A549 treated with AZD2906 at 1 μM for 4 hours (cell line): ENCODE data around the gene RPTOR. TPM values are rescaled to one million over a fixed set of nuclear protein-coding genes. Genes with fewer than 3 reads are reported as not detected.

ENCODE experiments used
- total RNA-seq: library from RNA; stranded (reverse); fragments of 200-300 nt; extraction: Qiagen RNA extraction; gene quantifications from 5 replicates; pipeline ENCODE4 v1.2.3, GENCODE V29; 2022

RPTOR gene
- total RNA-seq: 28.7 to 31.6 TPM (median 30.4 TPM) in 5 replicates

GRCh38 chr17:80544655-80545498, at the start of gene RPTOR:
Gene RPTOR, plus strand, starts transcription at chr17:80544838. Its CDS starts 792 bp downstream, at chr17:80545630.

GRCh38 chr17:80991645-80992076, 447.0 kb downstream of the RPTOR start, which contains the start of gene CHMP6:
Gene CHMP6, plus strand, starts transcription at chr17:80991841. Its CDS starts 78 bp downstream, at chr17:80991919.

Other genes with a start within 250 kb of the RPTOR start
- gene ENDOV, start 129.7 kb upstream of the RPTOR start, total RNA-seq: 39.2 to 54.8 TPM (median 49.5 TPM) in 5 replicates
- gene NPTX1, start 68.2 kb upstream of the RPTOR start, total RNA-seq: 119 to 187 TPM (median 161 TPM) in 5 replicates